HG02759 (cell line): ENCODE results near the gene GSS.

Experiments used
- ATAC-seq: cut with Tn5 transposase; IDR thresholded peaks from one replicate; pipeline ENCODE4 v1.9.1; 2021; ENCODE audit warnings: mild to moderate bottlenecking, moderate library complexity; ENCODE audit not compliant: unreplicated experiment

GSS gene

DNA sequence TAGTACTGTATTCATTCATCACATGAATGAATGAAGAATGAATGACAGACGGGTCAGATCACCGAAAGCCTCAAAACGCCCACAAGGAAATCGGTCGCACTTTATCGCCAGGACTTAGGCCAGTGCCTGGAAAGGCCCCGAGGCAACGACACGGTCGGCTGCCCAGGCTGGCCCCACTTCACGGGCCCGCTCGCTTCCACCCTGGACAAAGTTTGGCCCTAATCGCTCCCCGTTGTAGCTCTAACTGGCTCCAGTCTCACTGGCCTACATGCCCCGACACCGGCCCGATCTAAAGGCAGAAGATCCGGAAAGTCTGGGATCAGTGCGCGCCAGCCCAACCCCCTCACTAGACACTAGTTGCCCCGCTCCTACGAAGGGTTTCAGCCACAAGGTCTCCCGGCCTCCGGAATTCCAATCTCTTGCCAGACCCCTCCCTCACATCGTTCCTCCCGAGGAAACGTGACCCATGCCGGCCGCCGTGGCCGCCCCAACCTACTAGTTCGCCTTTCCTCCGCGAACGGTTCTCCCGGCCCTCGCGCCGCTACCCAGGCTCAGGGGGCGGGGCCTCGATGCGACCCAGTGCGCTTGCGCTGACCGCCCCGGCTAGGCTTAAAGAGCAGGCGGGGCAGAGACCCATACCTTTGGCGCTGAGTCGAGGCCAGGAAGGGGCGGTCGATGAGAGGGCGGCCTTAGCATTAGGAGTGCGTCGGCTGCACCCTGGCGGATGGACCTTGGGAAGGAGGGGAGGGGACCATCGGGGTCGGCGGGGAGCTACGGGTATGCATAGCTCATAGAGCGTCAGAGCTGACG lies at the start of gene GSS, which contains the start of gene MYH7B:
GSS (minus strand) TSS at position 576 of the 810 bp plus-strand sequence. CDS start 3,954 bp downstream, outside the sequence.
MYH7B (plus strand) TSS at position 638 of the 810 bp plus-strand sequence. CDS start 22,138 bp downstream, outside the sequence.
- peak; percentile 92 for ATAC-seq

DNA sequence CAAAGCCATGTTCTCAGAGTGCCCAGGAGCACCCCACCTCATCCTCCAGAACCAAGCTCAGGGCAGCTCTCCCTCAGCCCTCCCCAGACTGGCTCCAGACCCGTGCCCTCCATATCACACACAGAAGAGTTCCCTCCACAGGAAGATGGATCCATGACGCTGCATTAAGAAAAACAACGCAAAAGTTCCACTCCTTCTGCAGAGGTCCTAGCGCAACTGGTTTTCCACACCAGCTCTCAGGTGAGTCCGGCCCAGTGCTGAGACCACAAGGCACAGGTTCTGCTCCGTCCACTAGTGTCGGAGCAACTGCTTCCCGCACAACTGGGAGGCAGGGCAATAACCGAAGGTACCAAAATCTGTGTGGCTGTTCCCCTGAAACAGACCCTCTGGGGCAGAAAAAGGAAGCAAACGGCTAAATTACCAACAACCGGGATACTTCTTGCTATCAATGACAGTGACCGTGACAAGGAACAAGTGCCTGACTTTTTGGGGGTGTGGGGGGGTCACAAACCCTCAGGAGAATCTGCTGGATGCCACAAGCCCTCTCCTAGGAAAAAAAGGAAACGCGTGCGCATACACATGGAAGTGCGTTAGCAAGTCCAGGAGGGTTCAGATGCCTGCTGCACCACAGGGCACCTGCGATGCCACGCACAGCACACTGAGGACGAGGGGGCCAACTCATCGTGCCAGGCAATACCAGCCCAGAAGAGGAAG lies 49.3 kb upstream of the GSS start:
- ATAC-seq: no peak

DNA sequence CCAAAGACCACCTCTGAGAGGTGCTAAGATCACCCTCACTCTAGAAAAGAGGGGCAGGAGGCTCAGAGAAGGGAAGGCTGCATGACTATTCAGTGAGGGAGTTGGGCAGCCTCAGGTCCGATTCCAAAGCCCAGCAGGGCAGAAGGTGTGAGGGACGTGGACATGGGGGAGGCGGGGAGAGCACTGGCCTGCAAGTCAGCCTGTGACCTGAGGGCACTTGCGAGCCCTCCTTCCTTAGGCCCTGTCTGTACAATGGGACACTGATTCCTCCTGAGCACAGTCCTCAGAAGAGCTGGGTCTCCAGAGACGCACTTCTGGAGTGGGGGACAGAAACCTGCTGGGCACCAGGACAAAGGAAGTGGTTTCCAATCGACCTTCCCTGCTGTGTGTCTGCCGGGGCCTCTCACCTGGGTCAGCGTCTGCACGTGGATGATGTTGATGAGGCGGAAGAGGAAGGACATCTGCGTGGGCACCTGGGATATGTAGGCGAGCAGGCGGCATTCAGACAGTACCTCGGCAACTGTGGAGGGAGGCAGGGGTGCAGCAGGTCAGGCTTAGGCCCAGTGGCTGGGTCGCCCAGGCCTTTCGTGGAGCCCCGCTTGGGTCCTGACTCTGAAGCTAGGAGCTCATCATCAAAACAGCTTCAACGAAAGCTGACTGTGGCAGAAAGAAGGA lies 48.6 kb upstream of the GSS start:
- no peak for ATAC-seq

GRCh38 chr20:35003211-35004031 lies 47.8 kb upstream of the GSS start:
- ATAC-seq: no peak

DNA sequence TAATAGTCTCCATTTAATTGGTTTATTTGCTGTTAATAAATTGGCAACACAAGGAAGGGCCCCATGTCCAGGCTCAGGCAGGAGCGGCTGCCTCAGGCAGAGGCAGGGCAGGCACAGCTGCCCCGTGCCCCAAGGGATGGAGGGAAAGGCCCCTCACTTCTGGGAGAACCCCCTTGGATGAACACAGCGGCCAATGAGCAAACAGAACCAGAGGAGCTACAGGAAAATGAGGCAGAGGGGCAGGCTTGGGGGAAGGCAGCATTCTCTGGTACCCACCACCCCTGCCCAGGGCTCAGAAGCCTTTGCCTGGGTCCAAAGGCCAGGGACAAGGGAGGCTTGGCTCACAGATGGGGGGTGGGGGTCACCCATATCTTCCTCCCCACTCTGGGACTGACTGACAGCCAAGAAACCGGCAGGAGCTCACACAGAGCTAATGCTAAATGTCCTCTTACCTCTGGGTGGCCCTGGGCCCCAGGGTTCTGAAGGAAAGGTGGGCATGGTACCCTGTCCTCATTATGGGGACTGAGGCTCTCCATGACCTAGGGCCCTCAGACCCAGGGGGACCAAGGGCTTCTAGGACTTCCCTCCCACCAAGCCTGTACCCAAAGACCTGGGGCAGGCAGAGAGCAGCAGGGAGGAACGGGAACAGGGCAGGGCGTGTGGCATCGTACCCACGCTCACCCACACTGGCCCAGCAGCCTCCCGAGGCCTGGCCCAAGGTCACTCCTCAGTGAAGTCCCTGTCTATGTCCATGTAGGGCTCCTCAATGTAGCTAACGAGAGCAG lies 47.0 kb upstream of the GSS start:
- ATAC-seq: no peak

GRCh38 chr20:35001596-35002362 lies 46.2 kb upstream of the GSS start:
- no peak for ATAC-seq

DNA sequence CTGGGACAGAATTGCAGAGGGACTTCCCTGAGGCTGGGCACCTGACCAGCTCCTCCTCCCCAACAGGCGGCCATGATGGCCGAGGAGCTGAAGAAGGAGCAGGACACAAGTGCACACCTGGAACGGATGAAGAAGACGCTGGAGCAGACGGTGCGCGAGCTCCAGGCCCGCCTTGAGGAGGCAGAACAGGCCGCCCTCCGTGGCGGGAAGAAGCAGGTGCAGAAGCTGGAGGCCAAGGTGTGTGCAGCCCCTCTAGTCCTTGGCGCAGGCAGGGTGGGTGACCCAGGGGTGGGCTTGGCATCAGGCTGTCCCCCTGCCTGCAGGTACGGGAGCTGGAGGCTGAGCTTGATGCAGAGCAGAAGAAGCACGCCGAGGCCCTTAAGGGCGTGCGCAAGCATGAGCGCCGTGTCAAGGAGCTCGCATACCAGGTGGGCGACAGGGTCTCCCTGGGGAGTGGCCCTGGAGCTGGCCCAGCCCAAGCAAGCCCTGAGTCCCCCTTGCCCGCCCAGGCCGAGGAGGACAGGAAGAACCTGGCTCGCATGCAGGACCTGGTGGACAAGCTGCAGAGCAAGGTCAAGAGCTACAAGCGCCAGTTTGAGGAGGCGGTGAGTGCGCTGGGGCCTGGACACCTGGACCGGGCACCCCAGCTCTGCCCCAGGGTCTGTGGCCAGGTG lies 45.5 kb upstream of the GSS start:
- no peak for ATAC-seq

DNA sequence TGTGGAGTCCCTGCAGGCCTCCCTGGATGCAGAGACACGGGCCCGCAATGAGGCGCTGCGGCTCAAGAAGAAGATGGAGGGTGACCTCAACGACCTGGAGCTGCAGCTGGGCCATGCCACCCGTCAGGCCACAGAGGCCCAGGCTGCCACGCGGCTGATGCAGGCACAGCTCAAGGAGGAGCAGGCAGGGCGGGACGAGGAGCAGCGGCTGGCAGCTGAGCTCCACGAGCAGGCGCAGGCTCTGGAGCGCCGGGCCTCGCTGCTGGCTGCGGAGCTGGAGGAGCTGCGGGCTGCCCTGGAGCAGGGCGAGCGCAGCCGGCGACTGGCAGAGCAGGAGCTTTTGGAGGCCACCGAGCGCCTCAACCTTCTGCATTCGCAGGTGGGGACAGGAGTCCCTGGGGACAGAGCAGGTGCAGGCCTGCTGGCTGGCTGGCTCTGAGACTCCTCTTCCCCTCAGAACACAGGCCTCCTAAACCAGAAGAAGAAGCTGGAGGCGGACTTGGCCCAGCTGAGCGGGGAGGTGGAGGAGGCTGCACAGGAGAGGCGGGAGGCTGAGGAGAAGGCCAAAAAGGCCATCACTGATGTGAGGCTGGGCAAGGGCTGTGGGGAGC lies 44.8 kb upstream of the GSS start:
- ATAC-seq: no peak

GRCh38 chr20:34999782-35000181 lies 44.2 kb upstream of the GSS start:
- ATAC-seq: no peak

- ATAC-seq: no peak
These were observed 43.4 kb upstream of the GSS start for GRCh38 chr20:34999021-34999451.

- ATAC-seq: no peak
These were observed 42.8 kb upstream of the GSS start for GRCh38 chr20:34998331-34998950.

DNA sequence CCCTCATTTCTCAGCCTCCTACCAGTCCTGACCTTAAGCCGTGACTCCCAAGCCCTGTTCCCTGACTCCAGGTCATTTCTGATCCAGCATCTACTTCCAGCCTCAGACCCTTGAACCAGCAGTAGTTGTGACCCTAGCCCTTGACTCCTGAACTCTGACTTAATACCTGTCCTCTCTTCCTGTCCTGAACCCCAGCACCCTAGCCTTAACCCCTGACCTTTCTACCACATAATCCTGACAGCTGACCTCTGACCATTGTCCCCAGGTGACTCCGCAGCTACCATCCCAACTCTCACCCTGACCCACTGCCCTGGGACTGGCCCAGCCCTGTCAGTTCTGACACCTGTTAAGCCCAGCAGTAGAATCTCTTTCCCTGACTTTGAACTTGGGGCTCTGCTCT lies 42.2 kb upstream of the GSS start:
- no peak for ATAC-seq

DNA sequence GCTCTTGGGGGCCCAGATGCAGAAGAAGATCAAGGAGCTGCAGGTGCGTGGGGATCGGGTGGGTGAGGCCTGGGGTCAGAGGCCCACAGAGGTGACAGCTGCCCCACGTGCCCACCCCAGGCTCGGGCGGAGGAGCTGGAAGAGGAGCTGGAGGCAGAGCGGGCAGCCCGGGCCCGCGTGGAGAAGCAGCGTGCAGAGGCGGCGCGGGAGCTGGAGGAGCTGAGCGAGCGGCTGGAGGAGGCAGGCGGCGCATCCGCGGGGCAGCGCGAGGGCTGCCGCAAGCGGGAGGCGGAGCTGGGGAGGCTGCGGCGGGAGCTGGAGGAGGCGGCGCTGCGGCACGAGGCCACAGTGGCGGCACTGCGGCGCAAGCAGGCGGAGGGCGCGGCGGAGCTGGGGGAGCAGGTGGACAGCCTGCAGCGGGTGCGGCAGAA lies 41.5 kb upstream of the GSS start:
- ATAC-seq: no peak

GRCh38 chr20:34996243-34997028 lies 40.8 kb upstream of the GSS start:
- no peak for ATAC-seq

GRCh38 chr20:34995696-34996095 lies 40.1 kb upstream of the GSS start:
- ATAC-seq: no peak

GRCh38 chr20:34995192-34995591 lies 39.6 kb upstream of the GSS start:
- no peak for ATAC-seq
